Endometrial microvascular endothelial cells (primary cell): Measurements from ENCODE around the gene XCR1. TPM values are rescaled to one million over a fixed set of nuclear protein-coding genes. Genes with fewer than 3 reads are reported as not detected.
"Not testable (repeated sequence)": the region's sequence is repeated elsewhere in the genome, so short reads cannot be mapped to it uniquely, and the experiment has no call there.

Experiments used
- in situ Hi-C: cut with HindIII; loops from 2 replicates; pipeline ENCODE4 v1.10.0; 2017; ENCODE audit warnings: low sequenced_read_pairs, low pct_unique_long_range_greater_than_20kb; ENCODE audit errors: inconsistent ontology term
- total RNA-seq: library from RNA; depleted of rRNA; stranded (reverse); fragments of >200 nt; gene quantifications from one replicate; pipeline ENCODE4 v1.2.3, GENCODE V29; 2015; ENCODE audit errors: inconsistent ontology term

XCR1 gene
- total RNA-seq, 1 donor from 2014 or later: not detected

- in situ Hi-C loops: no loop called here
Measured at GRCh38 chr3:46012246-46012645, 15.0 kb downstream of the XCR1 start.

GRCh38 chr3:46010519-46011113 lies 16.7 kb downstream of the XCR1 start:
- in situ Hi-C loops: no loop called here

GRCh38 chr3:46008058-46008457 lies 19.2 kb downstream of the XCR1 start:
- in situ Hi-C loops: no loop called here

- in situ Hi-C loops: no loop called here
Measured at GRCh38 chr3:46007280-46007679, 20.0 kb downstream of the XCR1 start.

GRCh38 chr3:46006238-46007032 lies 20.8 kb downstream of the XCR1 start:
- in situ Hi-C loops: no loop called here

GRCh38 chr3:46003706-46004105 lies 23.6 kb downstream of the XCR1 start:
- in situ Hi-C loops: not testable (repeated sequence)

- in situ Hi-C loops: no loop called here
Measured at GRCh38 chr3:46001178-46001577, 26.1 kb downstream of the XCR1 start.

- in situ Hi-C loops: no loop called here
Measured at GRCh38 chr3:45997942-45998341, 29.3 kb downstream of the XCR1 start.

- in situ Hi-C loops: not testable (repeated sequence)
Measured at GRCh38 chr3:45997499-45997898, 29.8 kb downstream of the XCR1 start.

GRCh38 chr3:45995236-45996192 lies 31.8 kb downstream of the XCR1 start, which contains the start of gene FYCO1:
Gene FYCO1, minus strand, starts transcription at chr3:45995824. Its CDS starts 10,914 bp downstream, at chr3:45984910.
- in situ Hi-C loops: no loop called here

GRCh38 chr3:45994419-45995235 lies 32.7 kb downstream of the XCR1 start:
- in situ Hi-C loops: no loop called here

GRCh38 chr3:45993421-45994027 lies 33.8 kb downstream of the XCR1 start:
- in situ Hi-C loops: no loop called here

GRCh38 chr3:45992821-45993221 lies 34.5 kb downstream of the XCR1 start:
- in situ Hi-C loops: no loop called here

GRCh38 chr3:45992133-45992729 lies 35.1 kb downstream of the XCR1 start:
- in situ Hi-C loops: no loop called here

GRCh38 chr3:45991341-45991740 lies 35.9 kb downstream of the XCR1 start:
- in situ Hi-C loops: no loop called here

GRCh38 chr3:45990181-45990580 lies 37.1 kb downstream of the XCR1 start:
- in situ Hi-C loops: no loop called here

GRCh38 chr3:45988804-45989203 lies 38.5 kb downstream of the XCR1 start:
- in situ Hi-C loops: no loop called here

GRCh38 chr3:45988362-45988761 lies 38.9 kb downstream of the XCR1 start:
- in situ Hi-C loops: no loop called here
